ENCODE measurements around the gene TMEM150A.
"Not testable (repeated sequence)": the region's sequence is repeated elsewhere in the genome, so short reads cannot be mapped to it uniquely, and the experiment has no call there.

Gene TMEM150A

DNA sequence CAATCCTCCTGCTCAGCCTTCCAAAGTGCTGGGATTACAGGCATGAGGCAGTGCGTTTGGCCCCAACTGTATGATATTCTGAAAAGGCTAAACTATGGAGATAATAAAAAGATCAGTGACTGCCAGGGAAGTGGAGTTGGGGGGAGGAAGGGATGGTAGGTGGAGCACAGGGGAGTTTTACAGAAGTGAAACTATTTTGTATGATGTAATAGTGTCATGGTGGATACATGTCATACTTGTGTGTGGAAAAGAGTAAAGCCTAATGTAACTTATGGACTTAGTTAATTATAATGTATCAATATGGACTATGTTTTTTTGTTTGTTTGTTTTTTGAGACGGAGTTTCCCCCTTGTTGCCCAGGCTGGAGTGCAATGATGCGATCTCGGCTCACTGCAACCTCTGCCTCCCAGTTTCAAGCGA lies 38.3 kb downstream of the TMEM150A start:
- DNase-seq, result no peak

GRCh38 chr2:85561280-85562212 lies 41.0 kb downstream of the TMEM150A start, which contains the start of gene GGCX:
Gene GGCX (minus strand): TSS chr2:85561493. CDS start chr2:85561428, 65 bp downstream.
- peak; percentile 98 for DNase-seq

- DNase-seq, result no peak
Measured at GRCh38 chr2:85560812-85561279, 41.7 kb downstream of the TMEM150A start.

- DNase-seq, result not testable (repeated sequence)
Measured at GRCh38 chr2:85560403-85560726, 42.1 kb downstream of the TMEM150A start.

DNA sequence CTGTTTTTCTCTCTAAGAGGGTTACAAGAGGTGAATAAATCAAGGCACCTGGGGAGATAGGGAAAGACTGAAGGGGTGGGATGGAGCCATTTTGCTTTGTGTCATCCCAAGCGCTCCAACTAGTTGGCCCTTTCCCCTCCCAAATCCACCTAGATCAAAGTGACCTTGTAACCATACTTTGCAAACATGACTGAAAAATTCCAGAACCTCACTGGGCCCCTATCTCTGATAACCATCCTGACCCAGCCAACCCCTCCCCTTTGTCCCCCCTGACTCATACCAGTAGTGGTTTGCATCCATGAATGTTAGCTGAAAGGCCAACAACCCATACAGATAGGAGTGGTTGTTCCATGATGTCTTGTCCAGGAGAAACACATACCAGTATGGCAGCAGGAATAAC lies 44.3 kb downstream of the TMEM150A start:
- no peak for DNase-seq

DNA sequence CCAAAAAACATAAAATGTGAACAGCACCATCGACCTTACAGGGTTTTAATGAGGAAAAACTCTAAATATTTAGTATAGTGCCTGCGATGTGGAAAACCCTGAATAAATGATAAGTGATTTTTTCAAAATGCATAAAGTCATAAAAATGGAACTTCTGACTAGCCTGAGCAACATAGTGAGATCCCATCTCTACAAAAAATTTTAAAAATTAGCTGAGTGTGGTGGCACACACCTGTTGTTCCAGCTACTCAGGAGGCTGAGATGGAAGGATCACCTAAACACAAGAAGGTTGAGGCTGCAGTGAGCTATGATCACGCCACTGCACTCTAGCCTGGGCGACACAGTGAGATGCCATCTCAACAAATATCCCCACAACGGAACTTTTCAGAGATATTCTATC lies 45.4 kb downstream of the TMEM150A start:
- DNase-seq, result no peak

GRCh38 chr2:85554980-85555612 lies 47.4 kb downstream of the TMEM150A start:
- no peak for DNase-seq

DNA sequence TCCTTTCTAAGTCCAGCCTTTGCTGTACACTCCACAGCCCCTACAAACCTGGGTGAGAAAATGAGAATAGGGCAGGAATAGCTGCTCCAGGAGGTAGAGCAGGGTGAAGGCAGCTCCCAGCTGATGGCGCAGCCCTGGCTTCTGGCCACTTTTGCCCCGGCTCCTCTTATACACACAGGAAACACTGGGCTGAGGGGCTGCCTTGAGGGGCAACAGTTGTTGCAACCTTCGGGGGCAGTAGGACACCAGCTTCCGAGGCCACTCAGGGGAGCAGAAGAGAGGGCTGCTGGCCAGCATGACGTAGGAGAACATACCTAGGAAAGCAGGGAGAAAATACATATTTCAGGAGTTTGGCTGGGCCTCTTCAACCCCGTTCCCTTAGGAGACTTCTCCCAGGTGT lies 49.3 kb downstream of the TMEM150A start:
- DNase-seq, result no peak

DNA sequence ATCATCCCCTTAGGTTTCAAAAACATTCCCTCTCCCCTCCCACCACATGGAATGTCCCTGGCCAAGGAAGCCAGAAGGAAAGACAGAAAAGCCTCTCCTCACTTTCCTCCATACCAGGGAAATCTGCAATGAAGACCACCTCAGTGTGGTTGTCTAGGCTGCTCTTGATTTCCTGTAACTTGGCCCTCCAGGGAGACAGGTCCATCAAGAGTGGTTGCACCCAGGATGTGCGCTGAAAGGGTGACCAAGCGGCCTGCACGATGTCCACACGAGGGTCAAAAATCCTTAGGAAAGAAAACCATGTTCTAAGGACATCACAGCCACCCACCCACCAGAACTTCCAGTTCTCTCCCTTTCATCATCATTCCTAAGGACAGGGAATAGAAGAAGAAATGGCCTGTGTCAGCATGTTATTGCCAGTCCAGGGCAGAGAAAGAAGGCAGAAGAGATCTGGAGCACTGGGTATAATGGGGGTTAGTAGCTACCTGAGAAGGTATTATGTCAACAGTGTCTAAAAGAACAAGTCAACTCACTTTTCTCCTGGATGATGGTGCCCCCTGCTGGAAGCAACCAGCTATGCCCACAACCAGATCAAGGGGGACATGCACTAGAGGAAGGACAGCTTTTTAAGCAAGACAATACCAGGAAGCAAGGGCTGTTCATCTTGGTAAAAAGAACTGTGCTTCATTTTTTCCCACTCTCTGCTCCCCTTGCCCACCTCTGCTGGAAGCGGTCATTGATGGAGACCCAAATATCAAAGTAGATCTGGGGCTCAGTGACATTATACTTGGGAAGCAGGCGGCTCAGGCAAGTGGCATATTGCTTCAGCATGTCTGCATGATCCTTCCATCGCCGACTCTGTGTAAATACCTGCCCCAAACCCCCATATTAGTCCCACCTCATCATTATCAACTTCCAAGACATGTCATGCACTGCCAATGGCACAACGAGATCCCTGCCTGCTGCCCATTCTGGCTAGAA lies 50.5 kb downstream of the TMEM150A start:
- peak; percentile 94 for DNase-seq

DNA sequence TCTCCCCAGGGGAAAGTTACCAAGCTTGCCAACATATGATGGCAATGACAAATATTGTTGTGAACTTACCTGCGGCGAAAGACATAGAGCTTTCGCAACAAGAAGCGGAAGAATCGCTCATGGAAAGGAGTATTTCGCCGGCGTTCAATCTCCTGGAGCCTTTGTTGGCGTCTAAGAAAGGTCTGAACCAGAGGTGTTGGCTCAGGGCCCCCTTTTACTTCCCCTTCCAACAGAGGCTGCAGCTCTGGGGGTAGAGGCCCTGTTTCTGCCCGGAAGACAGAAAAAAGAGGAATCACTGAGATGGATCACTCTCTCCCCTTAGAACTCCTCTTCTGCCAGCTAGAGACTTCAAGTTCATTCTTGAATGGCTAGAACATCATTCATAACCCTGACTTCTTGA lies 52.0 kb downstream of the TMEM150A start:
- DNase-seq, result no peak

DNA sequence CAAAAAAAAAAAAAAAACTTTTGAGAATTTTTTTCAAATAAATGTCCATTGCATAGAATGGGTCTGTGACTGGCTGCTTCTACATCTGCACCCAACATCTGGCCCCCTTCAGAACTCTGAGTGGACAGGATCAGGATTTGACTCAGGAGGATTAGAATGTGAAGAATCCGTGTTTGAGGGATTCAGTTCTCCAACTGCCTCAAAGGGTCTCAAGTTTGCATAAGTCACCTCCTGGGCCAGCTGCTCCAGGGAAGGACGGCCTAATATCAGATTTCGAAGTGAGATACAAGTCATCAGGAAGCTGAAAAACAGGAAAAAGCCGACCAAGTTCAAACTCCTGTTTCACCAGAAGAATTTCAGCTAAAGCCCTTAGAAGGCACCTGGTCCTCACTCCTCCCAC lies 52.7 kb downstream of the TMEM150A start:
- no peak for DNase-seq

- DNase-seq, result no peak
Measured at GRCh38 chr2:85549095-85549494, 53.4 kb downstream of the TMEM150A start.

DNA sequence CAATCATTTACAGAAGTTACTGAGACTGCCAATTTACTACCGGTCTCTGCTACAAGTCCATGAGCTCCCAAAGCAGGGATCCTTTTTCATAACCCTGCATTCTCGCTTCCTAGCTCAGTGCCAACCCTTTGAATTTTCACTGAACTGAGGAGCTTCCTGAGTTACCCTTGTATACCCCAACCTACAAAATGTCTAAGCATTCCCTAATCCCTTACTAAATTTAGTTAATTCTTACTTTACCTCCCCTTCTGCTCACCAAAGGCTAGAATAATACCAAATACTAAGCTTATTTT lies 53.9 kb downstream of the TMEM150A start:
- DNase-seq, result no peak
